KG1 (cell line): ENCODE data around the gene BFSP1.

ENCODE experiments used
- DNase-seq: peaks from one replicate; lab custom pipeline; 2025; lab: John Stamatoyannopoulos, UW

Gene BFSP1

GRCh38 chr20:17557675-17558006, 26.5 kb upstream of the BFSP1 start:
- DNase-seq, result no peak

DNA sequence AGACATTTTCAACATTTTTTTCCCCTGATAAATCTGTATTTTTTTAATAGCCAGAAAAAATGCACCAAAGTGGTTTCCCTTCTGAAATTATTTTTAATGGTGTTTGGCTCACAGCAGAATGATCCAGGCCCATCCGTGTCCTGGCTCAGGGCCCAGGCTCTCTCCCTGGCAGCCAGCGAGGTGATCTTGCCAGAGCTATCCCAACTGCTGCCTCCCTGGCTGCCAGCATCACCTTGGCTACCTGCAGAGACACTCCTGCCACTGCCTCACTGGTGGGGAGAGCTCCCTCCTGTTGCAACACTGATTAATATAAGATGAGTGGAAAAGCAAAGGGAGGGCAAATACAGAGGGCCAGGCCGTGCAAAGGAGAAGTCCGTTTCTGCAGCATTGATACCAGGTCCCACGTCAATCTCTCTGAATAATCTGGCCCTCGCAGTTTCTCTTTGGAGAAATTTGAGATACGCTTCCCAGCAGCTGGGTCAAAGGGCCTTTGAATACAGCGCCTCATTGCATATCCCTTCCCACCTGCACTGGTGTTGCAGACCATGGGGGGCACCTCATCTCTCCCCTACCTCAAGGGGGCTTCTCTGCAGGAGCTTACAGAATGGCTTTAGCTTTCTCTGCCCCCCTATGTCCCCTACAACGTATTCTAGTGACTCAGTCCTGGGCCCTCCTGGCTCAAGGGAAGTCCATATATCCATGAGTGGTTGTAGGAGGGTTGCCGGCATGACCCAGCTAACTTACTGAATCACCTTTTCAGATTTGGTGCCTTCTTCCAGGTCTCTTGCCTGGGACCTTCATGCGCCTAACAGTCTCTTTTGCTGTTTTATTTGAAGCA, 25.9 kb upstream of the BFSP1 start:
- DNase-seq, result no peak

DNA sequence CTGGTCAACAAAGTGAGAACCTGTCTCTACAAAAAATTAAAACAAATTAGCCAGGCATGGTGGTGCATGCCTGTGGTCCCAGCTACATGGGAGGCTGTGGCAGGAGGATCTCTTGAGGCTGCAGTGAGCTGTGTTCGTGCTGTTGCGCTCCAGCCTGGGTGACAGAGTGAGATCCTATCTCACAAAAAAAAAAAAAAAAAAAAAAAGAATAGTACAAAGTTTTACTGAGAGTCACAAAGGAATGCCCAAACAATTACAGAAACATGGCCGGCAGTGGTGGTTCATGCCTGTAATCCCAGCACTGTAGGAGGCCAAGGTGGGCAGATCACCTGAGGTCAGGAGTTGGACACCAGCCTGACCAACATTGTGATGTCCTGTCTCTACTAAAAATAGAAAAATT, 23.9 kb upstream of the BFSP1 start:
- DNase-seq, result no peak

- DNase-seq, result no peak
Measured at GRCh38 chr20:17549131-17549530, 18.0 kb upstream of the BFSP1 start.

GRCh38 chr20:17545127-17545526, 13.9 kb upstream of the BFSP1 start:
- DNase-seq, result no peak

DNA sequence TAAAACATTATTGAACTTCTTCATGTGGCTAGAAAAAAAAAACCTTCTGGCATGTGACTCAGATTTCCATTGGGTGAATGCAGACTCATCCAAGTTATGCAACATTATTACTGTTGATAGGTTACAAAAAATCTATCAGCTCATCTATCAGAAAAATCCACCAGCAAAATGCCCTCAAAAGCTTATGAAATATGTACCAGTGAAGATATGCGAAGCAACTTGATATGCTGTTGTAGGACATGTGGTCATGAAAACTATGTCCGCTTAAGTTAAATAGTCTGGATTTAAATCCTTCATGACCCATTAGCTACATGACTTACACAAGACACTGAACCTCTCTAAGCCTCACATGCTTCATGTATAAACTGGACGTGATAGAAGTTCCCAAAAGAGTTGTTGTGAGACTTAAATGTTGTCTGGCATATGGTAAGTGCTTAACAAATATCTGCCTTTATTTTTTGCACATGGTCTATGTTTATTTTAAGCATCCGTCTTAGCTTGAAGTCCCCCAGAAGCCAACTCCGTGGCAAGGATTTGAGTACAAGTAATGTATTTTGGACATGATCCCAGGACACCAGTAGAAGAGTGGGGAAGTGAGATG, 12.5 kb upstream of the BFSP1 start:
- DNase-seq, result no peak

- no peak for DNase-seq
Measured at GRCh38 chr20:17542993-17543412, 11.8 kb upstream of the BFSP1 start.

- no peak for DNase-seq
Measured at GRCh38 chr20:17542481-17542880, 11.3 kb upstream of the BFSP1 start.

DNA sequence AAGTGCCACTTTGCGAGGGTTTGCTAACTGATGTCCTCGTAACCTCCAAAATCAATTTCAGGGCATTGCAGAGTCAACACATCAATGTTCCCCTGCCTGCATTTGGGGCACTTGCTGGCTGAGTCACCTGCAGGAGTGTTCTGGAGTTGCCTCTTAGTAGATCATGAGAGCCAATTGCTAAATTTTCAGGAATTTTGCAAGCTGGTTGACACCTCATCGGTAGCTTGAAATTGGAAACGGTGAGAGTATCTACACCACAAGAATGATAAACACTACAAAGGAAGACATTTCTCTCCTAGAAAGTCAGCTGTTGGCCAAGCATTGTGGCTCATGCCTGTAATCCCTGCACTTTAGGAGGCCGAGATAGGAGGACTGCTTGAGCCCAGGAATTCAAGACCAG, 10.8 kb upstream of the BFSP1 start:
- DNase-seq, result no peak

GRCh38 chr20:17541596-17541995, 10.4 kb upstream of the BFSP1 start:
- DNase-seq, result no peak

- DNase-seq, result no peak
Measured at GRCh38 chr20:17538517-17539170, 7.5 kb upstream of the BFSP1 start.

DNA sequence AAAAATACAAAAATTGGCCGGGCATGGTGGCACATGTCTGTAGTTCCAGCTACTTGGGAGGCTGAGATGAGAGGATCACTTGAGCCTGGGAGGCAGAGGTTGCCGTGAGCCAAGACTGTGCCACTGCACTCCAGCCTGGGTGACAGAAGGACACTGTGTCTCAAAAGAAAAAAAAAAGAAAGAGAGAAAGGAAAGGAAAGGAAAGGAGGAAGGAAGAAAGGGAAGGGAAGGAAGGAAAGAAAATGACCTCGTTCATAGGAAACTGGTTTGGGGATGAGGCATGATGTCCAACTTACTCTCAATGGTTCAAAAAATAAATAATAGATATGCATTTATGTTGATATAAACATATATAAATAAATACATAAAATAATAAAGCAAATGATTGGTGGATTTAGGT, 6.8 kb upstream of the BFSP1 start:
- DNase-seq, result no peak

GRCh38 chr20:17536944-17537444, 5.8 kb upstream of the BFSP1 start:
- DNase-seq, result peak; percentile 22

- DNase-seq, result no peak
Measured at GRCh38 chr20:17534077-17534476, 2.9 kb upstream of the BFSP1 start.

DNA sequence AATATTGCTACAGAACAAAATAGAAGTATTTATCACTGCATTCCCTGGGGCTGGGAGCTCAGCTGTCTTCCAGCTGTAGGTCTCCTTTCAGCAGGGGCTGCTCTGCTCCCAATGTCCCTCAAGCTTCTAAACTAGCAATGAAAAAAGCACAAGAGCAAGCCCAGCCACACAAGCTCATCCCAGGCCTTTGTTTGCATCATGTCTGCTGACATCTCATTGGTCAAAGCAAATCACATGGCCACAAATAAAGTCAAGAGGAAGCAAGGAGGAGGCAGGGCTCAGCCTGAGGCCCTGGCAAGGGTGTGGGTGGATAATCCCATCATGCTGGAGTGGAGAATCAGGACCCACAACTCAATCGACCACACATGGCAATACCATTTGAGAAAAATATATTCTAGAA, 2.2 kb upstream of the BFSP1 start:
- DNase-seq, result no peak

- no peak for DNase-seq
Measured at GRCh38 chr20:17531665-17532025, 466 bp upstream of the BFSP1 start.

DNA sequence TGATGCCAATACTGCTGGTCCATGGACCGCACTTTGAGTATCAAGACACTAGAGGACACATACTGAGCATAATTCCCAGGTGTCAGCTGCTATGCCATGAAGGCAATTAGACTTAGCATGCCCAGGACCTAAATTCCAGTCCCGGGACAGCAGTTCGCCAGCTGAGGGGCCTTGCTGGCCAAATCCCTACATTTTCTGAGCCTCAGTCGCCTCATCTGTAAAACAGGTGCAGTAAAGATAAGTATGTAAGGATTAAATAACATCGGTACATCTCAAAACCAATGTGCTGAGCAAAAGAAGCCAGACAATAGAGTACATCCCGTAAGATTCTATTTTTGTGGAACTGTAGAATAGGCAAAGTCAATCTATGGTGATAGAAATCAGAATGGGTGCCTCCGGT, 1.0 kb downstream of the BFSP1 start:
- DNase-seq, result no peak

- no peak for DNase-seq
Measured at GRCh38 chr20:17529586-17529985, 1.6 kb downstream of the BFSP1 start.

GRCh38 chr20:17525650-17526049, 5.5 kb downstream of the BFSP1 start:
- no peak for DNase-seq

- DNase-seq, result no peak
Measured at GRCh38 chr20:17525132-17525531, 6.0 kb downstream of the BFSP1 start.

DNA sequence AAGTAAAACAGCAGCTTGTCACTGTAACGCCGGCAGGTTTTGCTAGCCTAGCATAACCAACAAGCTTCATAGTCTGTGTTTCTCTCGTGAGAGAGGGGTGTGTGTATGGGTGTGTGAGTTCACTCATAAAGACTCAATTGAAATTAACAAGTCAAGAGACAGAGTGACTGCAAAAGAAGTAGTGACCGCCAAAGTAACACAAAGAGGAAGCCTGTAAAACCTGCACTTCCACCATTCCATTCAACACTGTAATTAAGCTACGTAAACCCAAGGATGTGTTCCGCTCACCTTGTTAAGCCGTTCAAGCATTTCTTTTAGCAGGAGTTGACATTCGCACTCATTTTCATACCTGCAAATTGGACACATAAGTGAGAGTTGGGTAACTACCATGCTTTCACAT, 6.6 kb downstream of the BFSP1 start:
- DNase-seq, result no peak

DNA sequence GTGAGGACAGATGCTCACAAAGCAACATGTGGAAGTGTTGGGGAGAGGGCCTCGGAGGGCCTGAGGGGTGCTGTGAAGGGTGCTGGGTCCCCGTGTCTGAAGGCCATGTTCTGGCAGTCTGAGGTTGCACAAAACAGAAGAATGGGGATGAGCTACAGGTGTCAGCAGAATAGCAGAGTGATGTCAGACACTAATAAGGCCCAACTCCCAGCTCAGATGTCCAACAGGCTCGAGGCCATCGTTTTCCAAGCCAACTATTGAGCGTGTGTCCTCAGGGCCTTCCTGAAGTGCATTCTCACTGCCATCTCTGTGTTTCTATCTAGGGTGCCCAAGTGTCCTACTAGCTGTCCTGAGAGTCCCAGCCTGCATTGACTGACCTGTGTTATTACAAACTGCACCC, 7.9 kb downstream of the BFSP1 start:
- DNase-seq, result no peak

DNA sequence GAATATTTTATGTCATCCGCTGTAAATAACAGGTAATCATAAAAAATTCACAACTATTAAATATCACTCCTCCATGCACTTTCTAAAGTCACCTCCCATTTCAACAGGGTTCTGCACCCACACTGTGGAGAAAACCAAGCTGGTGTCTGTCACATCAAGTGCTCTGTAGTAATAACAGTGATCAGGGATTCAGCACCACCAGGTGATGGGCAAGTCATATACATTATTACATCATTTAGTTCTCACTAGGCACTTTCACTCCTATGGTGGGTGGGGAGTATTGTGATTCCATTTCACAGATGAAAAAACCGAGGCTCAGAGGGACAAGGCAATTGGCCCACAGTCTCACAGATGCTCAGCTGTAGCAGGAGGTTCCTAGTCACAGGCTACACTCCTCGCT, 8.7 kb downstream of the BFSP1 start:
- DNase-seq, result no peak
